GM19455 (cell line): ENCODE data around the gene ANKLE1.

Experiments used
- ATAC-seq: cut with Tn5 transposase; IDR thresholded peaks from one replicate; pipeline ENCODE4 v1.9.1; 2021; ENCODE audit not compliant: unreplicated experiment

ANKLE1 gene

GRCh38 chr19:17281391-17282304, at the start of gene ANKLE1:
Gene ANKLE1, plus strand, starts transcription at chr19:17281901. Its CDS starts 20 bp downstream, at chr19:17281921.
- no peak for ATAC-seq

GRCh38 chr19:17232258-17232657, 49.4 kb upstream of the ANKLE1 start:
- ATAC-seq, result no peak

- no peak for ATAC-seq
Measured at GRCh38 chr19:17234911-17235299, 46.8 kb upstream of the ANKLE1 start.

- ATAC-seq, result no peak
Measured at GRCh38 chr19:17235300-17235970, 46.3 kb upstream of the ANKLE1 start.

GRCh38 chr19:17235971-17236777, 45.5 kb upstream of the ANKLE1 start:
- ATAC-seq, result no peak

- ATAC-seq, result no peak
Measured at GRCh38 chr19:17236811-17237543, 44.7 kb upstream of the ANKLE1 start.

- no peak for ATAC-seq
Measured at GRCh38 chr19:17237747-17238706, 43.7 kb upstream of the ANKLE1 start.

GRCh38 chr19:17240062-17240752, 41.5 kb upstream of the ANKLE1 start:
- no peak for ATAC-seq

- no peak for ATAC-seq
Measured at GRCh38 chr19:17240826-17241399, 40.8 kb upstream of the ANKLE1 start.

GRCh38 chr19:17242431-17243208, 39.1 kb upstream of the ANKLE1 start:
- ATAC-seq, result no peak

- no peak for ATAC-seq
Measured at GRCh38 chr19:17243211-17243829, 38.4 kb upstream of the ANKLE1 start.

GRCh38 chr19:17243830-17244617, 37.7 kb upstream of the ANKLE1 start:
- ATAC-seq, result no peak

GRCh38 chr19:17244618-17245534, 36.8 kb upstream of the ANKLE1 start:
- peak; percentile 14 for ATAC-seq

GRCh38 chr19:17245535-17245984, 36.1 kb upstream of the ANKLE1 start, which contains the start of gene NR2F6:
Gene NR2F6, minus strand, starts transcription at chr19:17245919. Its CDS starts 699 bp downstream, at chr19:17245220.
- ATAC-seq, result no peak

- ATAC-seq, result no peak
Measured at GRCh38 chr19:17246681-17247425, 34.8 kb upstream of the ANKLE1 start.
